MM.1S (cell line): ENCODE measurements around the gene FAM219A.

Source experiments
- EZH2 ChIP-seq: fragments of 300-600 bp; sonication (generic); optimal IDR thresholded peaks from 2 replicates; pipeline ENCODE3; 2017; ENCODE audit warnings: low read depth, mild to moderate bottlenecking, antibody characterized with exemption, low read length, mixed read lengths
- EZH2phosphoT487 ChIP-seq: fragments of 300-600 bp; sonication (generic); IDR thresholded peaks from 2 replicates; pipeline ENCODE4 v1.6.1; 2018; ENCODE audit warnings: antibody characterized with exemption, low read length
- TF ChIP-seq, protein P1 (sequence below): fragments of 300-600 bp; sonication (generic); IDR thresholded peaks from 2 replicates; pipeline ENCODE4 v1.5.1; 2016; ENCODE audit warnings: antibody characterized with exemption, low read length, mixed read lengths

DNA sequence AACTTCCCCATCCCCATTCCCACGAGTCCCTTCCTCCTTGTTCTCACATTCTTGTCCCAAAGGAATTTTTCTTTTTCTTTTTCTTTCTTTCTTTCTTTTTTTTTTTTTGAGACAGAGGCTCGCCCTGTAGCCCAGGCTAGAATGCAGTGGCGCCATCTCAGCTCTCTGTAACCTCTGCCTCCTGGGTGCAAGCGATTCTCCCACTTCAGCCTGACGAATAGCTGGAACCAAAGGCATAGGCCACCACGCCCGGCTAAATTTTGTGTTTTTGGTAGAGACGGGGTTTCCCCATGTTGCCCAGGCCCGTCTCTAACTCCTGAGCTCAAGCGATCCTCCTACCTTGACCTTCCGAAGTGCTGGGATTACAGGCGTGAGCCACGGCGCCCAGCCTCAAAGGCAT lies 986 bp upstream of the FAM219A start:
- TF ChIP-seq, protein P1, sequence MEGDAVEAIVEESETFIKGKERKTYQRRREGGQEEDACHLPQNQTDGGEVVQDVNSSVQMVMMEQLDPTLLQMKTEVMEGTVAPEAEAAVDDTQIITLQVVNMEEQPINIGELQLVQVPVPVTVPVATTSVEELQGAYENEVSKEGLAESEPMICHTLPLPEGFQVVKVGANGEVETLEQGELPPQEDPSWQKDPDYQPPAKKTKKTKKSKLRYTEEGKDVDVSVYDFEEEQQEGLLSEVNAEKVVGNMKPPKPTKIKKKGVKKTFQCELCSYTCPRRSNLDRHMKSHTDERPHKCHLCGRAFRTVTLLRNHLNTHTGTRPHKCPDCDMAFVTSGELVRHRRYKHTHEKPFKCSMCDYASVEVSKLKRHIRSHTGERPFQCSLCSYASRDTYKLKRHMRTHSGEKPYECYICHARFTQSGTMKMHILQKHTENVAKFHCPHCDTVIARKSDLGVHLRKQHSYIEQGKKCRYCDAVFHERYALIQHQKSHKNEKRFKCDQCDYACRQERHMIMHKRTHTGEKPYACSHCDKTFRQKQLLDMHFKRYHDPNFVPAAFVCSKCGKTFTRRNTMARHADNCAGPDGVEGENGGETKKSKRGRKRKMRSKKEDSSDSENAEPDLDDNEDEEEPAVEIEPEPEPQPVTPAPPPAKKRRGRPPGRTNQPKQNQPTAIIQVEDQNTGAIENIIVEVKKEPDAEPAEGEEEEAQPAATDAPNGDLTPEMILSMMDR = no peak
- no peak for TF ChIP-seq EZH2
- TF ChIP-seq EZH2phosphoT487 = no peak
